ENCODE results near the gene CNTROB.

The CNTROB gene

DNA sequence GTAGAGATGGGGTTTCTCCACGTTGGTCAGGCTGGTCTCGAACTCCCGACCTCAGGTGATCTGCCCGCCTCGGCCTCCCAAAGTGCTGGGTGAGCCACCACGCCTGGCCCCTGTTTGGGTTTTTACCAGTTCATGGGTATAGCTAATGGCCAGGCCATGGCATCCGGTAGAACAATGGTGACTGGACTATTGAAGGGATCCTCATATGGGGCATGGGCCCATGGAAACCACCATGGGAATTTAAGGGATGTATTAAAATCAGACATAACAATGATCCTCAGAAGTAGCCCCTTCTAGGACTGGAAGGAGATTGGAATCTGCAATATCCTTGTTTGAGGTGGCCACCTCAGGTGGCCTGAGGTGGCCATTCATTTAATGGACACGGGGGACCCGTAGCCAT, 52.9 kb downstream of the CNTROB start:
- DNase-seq (ENCODE audit: low read depth) = no peak

DNA sequence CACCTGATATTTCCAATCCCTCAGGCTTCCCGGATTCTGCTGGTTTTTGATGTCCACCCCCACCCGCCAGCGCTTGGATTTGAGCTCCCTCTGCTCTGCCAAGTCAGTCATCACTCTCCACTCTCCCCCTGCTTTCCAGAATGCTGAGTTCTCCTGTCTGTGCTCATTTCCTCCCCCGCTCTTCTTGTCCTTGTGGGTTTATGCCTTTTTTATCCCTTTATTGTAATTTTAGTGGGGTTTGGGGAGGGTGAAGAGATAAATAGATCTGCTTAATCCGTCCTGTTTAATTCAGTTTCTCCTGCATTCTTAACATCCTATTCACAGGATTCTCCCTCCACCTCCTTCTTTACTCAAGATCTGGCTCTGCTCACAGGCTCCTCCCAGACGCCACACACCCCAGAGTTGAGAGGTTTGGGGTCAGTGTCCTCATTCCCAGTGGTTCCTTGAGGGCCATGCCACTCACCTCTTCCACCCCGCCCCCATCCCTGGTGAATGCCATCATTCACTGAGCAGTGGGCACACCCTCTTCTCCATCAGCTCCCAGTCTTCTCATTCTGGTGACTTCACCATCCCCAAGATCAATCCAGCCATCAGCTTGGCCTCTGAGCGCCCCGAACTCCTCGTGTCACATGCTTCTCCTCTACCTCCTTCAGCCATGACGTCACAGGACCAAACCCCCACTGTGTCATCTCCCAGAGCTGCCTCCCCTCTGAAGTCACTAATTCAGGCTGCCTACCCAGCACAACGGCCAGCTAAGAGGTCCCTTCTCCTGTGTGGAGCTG, 55.3 kb downstream of the CNTROB start:
- DNase-seq (ENCODE audit: low read depth) = no peak

DNA sequence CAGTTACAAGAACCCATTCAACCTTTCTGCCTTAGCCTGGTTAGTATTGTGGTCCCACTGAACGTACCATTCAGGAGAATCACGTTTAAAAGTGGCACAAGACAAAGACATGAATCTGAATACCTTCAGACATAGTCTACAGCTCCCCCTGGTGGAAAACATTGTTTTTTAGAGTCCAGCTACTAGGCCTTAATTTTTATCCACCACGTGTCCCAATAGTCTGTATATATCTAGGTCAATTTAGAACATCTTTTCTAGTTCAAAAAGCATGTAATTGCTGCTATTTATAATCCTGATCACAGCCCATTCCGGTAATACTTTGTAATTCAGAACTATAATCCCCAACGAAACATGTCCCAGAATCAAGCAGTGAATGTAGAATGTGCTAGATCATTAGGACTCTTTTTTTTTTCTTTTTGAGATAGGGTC, 56.8 kb downstream of the CNTROB start:
- DNase-seq (ENCODE audit: low read depth) = peak; percentile 28

DNA sequence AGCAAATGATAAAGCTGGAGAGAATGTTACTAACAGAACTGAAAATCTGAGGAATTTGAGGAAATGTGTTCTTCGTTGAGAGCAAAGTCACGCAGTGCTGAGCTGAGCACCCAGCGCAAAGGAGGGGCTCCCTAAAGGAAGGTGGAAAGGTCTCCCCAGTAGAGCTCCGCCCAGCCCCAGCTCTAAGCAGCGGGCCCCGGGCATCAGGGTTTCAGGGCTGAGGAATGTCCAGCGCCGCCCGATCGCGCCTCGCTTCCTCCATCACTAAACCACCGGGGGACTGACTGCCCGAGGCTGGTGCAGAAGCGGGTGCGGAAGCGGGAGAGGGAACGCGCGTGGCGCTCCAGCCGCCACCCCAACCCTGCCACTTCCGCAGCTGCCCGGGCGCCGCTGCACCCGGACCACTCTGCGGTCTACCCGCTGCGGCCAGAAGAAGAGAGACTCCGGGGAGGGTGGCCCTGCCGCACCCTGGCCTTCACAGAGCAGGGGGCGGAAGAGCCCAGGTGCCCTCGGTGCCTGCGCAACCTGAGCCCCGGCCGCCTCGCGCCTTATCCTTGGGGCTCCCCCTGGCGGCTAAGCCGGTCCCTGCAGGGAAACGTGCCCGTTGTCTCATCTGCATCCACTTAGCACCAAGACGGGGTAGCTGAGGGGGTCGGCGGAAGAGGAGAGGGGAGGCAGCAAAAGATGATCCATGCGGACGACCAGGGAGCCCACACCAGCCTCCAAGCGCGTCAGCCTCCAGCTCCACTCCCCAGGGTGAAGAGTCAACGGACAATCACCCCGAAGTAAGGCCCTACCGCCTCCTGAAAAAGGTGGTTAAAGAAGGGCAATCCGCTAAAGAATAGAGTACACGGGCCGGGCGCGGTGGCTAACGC, 58.0 kb downstream of the CNTROB start:
- DNase-seq (ENCODE audit: low read depth) = peak; percentile 85

DNA sequence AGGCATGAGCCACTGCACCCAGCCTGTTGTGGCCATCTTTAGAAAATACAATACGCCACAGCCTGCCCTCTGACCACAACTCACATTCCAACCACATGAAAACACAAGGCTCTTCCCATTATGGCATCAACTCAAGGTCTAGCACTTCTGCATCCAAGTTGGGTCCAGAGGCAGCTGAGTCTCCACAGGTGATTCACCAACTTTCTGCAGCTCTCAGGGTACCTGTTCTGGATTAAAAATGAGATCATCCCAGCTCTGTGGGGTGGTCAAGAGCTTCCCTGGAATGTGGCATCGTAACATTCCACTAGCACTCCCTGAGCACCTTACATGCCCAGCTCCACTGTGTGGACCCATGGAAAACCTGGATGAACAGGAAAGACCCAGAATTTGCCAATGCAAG, 60.5 kb downstream of the CNTROB start:
- DNase-seq (ENCODE audit: low read depth) = no peak

DNA sequence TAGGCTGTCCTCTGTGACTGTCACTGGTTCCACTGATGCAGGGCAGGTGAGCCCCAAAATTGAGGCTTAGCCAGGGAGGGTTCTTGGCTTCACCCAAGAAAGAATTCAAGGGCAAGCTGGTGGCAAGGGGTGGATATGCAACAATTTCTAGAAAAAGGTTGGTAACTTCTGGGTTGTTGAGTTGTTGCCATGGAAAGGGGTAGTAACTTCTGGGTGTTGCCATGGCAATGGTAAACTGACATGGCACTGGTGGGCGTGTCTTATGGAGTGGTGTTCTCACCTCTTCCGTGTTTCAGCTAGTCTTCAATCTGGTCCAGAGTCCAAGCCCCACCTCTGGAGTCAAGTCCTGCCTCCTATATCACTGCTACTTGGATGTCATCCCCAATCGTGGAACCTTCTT, 60.9 kb downstream of the CNTROB start:
- DNase-seq (ENCODE audit: low read depth) = no peak

DNA sequence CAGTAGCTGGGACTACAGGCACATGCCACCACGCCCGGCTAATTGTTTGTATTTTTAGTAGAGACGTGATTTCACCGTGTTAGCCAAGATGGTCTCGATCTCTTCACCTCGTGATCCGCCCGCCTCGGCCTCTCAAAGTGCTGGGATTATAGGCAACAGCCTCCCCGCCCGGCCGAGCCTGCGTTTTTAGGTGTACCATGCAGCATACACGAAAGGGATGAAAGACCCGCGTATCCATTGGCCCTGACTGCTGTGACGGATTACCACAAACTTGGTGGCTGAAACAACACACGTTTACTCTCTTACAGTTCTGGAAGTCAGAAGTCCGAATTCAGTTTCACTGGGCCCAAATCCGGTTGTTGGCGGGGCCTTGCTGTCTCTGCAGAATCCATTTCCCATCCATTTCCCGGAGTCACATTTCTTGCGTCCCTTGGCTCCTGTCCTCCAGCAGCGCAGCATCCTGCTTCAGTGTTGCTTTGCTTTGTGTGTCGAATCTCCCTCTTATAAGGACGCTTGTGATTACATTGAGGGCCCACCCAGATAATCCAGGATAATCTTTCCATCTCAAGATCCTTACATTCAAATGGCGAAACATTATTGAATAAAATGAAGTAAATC, 62.1 kb downstream of the CNTROB start:
- DNase-seq (ENCODE audit: low read depth) = no peak

DNA sequence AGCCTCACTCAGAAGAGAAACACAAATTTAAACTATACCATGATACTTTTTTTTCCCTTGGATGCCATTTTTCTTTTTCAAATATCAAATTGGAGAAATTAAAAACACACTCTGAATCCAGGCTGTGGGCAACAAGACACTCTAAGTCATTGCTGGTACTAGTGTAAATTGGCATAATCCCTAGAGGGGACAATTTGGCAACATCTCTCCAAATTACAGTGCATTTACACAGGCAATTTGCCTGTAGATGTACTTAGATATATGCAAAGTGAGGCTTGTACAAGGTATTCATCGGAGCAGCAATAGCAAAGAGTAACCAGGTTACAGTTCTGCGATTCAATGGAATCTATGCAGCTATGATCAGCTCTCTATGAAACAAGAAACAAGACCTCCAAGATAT, 63.7 kb downstream of the CNTROB start:
- no peak for DNase-seq (ENCODE audit: low read depth)

DNA sequence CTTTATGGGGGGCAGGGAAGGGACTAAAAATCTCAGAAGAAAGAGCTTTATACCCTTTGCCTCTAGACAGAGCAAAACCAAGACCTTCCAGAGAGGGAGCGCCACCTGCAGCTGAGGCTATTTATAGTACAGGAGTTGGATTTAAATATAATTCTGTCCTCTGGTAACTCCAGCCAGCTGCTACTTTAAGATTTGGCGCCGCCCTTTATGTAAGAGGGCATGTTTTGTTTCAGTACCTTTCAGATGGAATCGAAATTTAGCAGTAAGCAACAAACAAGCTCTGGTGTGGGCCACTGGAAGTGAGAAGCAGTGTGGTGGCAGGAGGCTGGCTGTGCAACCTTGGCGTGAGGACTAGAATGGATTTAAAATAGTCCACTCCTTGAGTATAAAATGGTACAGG, 65.2 kb downstream of the CNTROB start:
- DNase-seq (ENCODE audit: low read depth) = no peak
